Prostate gland (tissue), 2 donors: ENCODE data around the gene SAMD4A.

Experiments
- CTCF ChIP-seq, 4 experiments: fragments of 200-600 bp in 2 of 4; fragments of 450-650 bp in 2 of 4; sonication (generic) in 2 of 4; IDR thresholded peaks; 1 replicate in 3 of 4; 2 replicates in 1 of 4; pipeline ENCODE4 v1.5.1; 2016 to 2019; ENCODE audit warnings: antibody characterized with exemption in 4 of 4, mild to moderate bottlenecking in 2 of 4, moderate library complexity in 2 of 4
- POLR2A ChIP-seq: fragments of 450-650 bp; IDR thresholded peaks from one replicate; pipeline ENCODE4 v1.6.1; 2016; ENCODE audit warnings: antibody characterized with exemption, mild to moderate bottlenecking

- TF ChIP-seq POLR2A = no peak
- TF ChIP-seq CTCF (IDR thresholded peaks at IDR 0.05) = no peak
These were observed 148.9 kb downstream of the SAMD4A start for GRCh38 chr14:54715811-54716210.
